Natural killer cell (primary cell): ENCODE measurements around the gene ZFP92. TPM values are rescaled to one million over a fixed set of nuclear protein-coding genes. Genes with fewer than 3 reads are reported as not detected.

Experiments
- ATAC-seq, 3 donors: fragments of 150-1000 bp in 2 of 3; fragments of 200-7000 bp in 1 of 3; cut with Tn5 transposase; 1 replicate in 1 of 3; 2 replicates in 2 of 3; pipeline ENCODE4 v1.10.0; 2021; ENCODE audit warnings: mild to moderate bottlenecking in 2 of 3, moderate library complexity in 2 of 3
- DNase-seq, 2 donors: peaks; one replicate each; pipeline versions ENCODE4 v3.0.0 to v3.0.0-alpha.2; 2013 to 2021; ENCODE audit warnings: mixed read lengths in 1 of 2
- H3K27ac ChIP-seq: one replicate; pipeline ENCODE4 v1.5.1; 2013; ENCODE audit warnings: mild to moderate bottlenecking, low read length
- H3K27me3 ChIP-seq: one replicate; pipeline ENCODE4 v1.6.1; 2013; ENCODE audit warnings: low read length; ENCODE audit not compliant: control insufficient read depth, insufficient read depth
- H3K36me3 ChIP-seq: one replicate; pipeline ENCODE4 v1.6.1; 2013; ENCODE audit warnings: low read length; ENCODE audit not compliant: control insufficient read depth, insufficient read depth
- H3K4me1 ChIP-seq: one replicate; pipeline ENCODE4 v1.6.1; 2013; ENCODE audit warnings: low read length; ENCODE audit not compliant: control insufficient read depth, insufficient read depth
- H3K4me3 ChIP-seq: one replicate; pipeline ENCODE4 v1.5.1; 2013; ENCODE audit warnings: low read length
- H3K9me3 ChIP-seq: one replicate; pipeline ENCODE4 v1.6.1; 2013; ENCODE audit warnings: low read length; ENCODE audit not compliant: control insufficient read depth, insufficient read depth
- H3K27ac Mint-ChIP-seq, 2 donors: one replicate each; pipeline ENCODE4 v1.8.0; 2022; ENCODE audit warnings: mild to moderate bottlenecking in 2 of 2, mixed read lengths in 2 of 2, moderate library complexity in 1 of 2
- H3K27me3 Mint-ChIP-seq, 2 donors: one replicate each; pipeline ENCODE4 v1.8.0; 2022; ENCODE audit warnings: low read depth in 2 of 2, mixed read lengths in 2 of 2
- H3K36me3 Mint-ChIP-seq: one replicate; pipeline ENCODE4 v1.8.0; 2022; ENCODE audit warnings: mixed read lengths
- H3K4me1 Mint-ChIP-seq, 2 donors: one replicate each; pipeline ENCODE4 v1.8.0; 2022; ENCODE audit warnings: mixed read lengths in 2 of 2
- H3K4me3 Mint-ChIP-seq: one replicate; pipeline ENCODE4 v1.8.0; 2022; ENCODE audit warnings: mild to moderate bottlenecking, moderate library complexity, mixed read lengths
- H3K9me3 Mint-ChIP-seq, 2 donors: one replicate each; pipeline ENCODE4 v1.8.0; 2022; ENCODE audit warnings: mixed read lengths in 2 of 2
- CTCF ChIP-seq: fragments of 200-600 bp; IDR thresholded peaks from one replicate; pipeline ENCODE4 v1.8.0; 2022; ENCODE audit warnings: antibody characterized with exemption
- WGBS: methylation state at CpG from one replicate; pipeline ENCODE4 v1.1.7; 2013; ENCODE audit warnings: missing lambda C conversion rate; ENCODE audit not compliant: insufficient coverage; 5-methylcytosine and 5-hydroxymethylcytosine counted together
- intact Hi-C: fragments of 100-400 bp; cut with micrococcal nuclease; formaldehyde crosslinking; loops from one replicate; pipeline ENCODE4 v1.14.2; 2022
- total RNA-seq, 4 donors: library from RNA; stranded (reverse); fragments of 120-200 nt in 1 of 4; gene quantifications; one replicate each; pipeline versions ENCODE4 v1.2.3 to v1.2.4, GENCODE V29; 2013 to 2022

ZFP92 gene
- total RNA-seq, 3 donors from 2014 or later (not counting 1 experiment from before 2014, with no cell fraction given): 1.6 to 3.3 (median 2.9) TPM

GRCh38 chrX:153450114-153450948 lies 39.1 kb downstream of the ZFP92 start:
- H3K4me1 ChIP-seq: no peaks in the 10 kb centered on the region
- no peaks in the 10 kb centered on the region for H3K27me3 ChIP-seq
- H3K36me3 ChIP-seq: peaks cover 5% of the 10 kb centered on the region
- intact Hi-C loops: no loop called here
- DNase-seq (no peak), ATAC-seq (no peak)
- 95% methylated on average over 24 of the region's 26 CpGs for WGBS
- H3K27ac ChIP-seq: no peak overlapping the region
- Mint-ChIP-seq H3K27me3 (no peaks in the 10 kb centered on the region), H3K4me1 (no peaks in the 10 kb centered on the region), H3K9me3 (no peaks in the 10 kb centered on the region), H3K27ac (no peak overlapping the region), H3K36me3 (no peaks in the 10 kb centered on the region), H3K4me3 (no peak overlapping the region)
- no peak for TF ChIP-seq CTCF
- H3K4me3 ChIP-seq: no peak overlapping the region
- H3K9me3 ChIP-seq: no peaks in the 10 kb centered on the region

- H3K27me3 Mint-ChIP-seq: no peaks in the 10 kb centered on the region
- no peak overlapping the region for H3K27ac Mint-ChIP-seq
- no peaks in the 10 kb centered on the region for H3K4me1 Mint-ChIP-seq
- H3K9me3 Mint-ChIP-seq: no peaks in the 10 kb centered on the region
- Histone ChIP-seq H3K36me3 (peaks cover 5% of the 10 kb centered on the region), H3K4me3 (no peak overlapping the region), H3K9me3 (no peaks in the 10 kb centered on the region), H3K27me3 (no peaks in the 10 kb centered on the region), H3K27ac (no peak overlapping the region), H3K4me1 (no peaks in the 10 kb centered on the region)
- 97% methylated on average over 7 of the region's 8 CpGs for WGBS
- H3K4me3 Mint-ChIP-seq: no peak overlapping the region
- ATAC-seq (no peak), DNase-seq (no peak)
- no peaks in the 10 kb centered on the region for H3K36me3 Mint-ChIP-seq
- intact Hi-C loops: no loop called here
- no peak for TF ChIP-seq CTCF
These were observed 39.6 kb downstream of the ZFP92 start for GRCh38 chrX:153450949-153451277.

- DNase-seq (no peak), ATAC-seq (no peak)
- Mint-ChIP-seq H3K9me3 (no peaks in the 10 kb centered on the region), H3K27me3 (no peaks in the 10 kb centered on the region), H3K27ac (no peak overlapping the region), H3K4me1 (no peaks in the 10 kb centered on the region), H3K36me3 (no peaks in the 10 kb centered on the region), H3K4me3 (no peak overlapping the region)
- H3K36me3 ChIP-seq: peaks cover 3% of the 10 kb centered on the region
- no peaks in the 10 kb centered on the region for H3K4me1 ChIP-seq
- H3K9me3 ChIP-seq: no peaks in the 10 kb centered on the region
- no peaks in the 10 kb centered on the region for H3K27me3 ChIP-seq
- no peak overlapping the region for H3K27ac ChIP-seq
- TF ChIP-seq CTCF: no peak
- intact Hi-C loops: no loop called here
- 97% methylated on average over 16 of the region's 16 CpGs for WGBS
- no peak overlapping the region for H3K4me3 ChIP-seq
These were observed 43.8 kb downstream of the ZFP92 start for GRCh38 chrX:153454901-153455550.
